Posterior cingulate gyrus (tissue), 11 donors: ENCODE data around the gene RPP21.
"Not testable (repeated sequence)": the region's sequence is repeated elsewhere in the genome, so short reads cannot be mapped to it uniquely, and the experiment has no call there.

Experiments used
- DNase-seq, 10 donors: peaks; one replicate each; pipeline versions ENCODE4 v3.0.0 to v3.0.0-alpha.2; 2020 to 2021; ENCODE audit warnings: mixed read lengths in 3 of 10
- intact Hi-C: fragments of 100-400 bp; cut with DNase I; formaldehyde crosslinking; loops from one replicate; pipeline ENCODE4 v1.15.1; 2023

RPP21 gene

DNA sequence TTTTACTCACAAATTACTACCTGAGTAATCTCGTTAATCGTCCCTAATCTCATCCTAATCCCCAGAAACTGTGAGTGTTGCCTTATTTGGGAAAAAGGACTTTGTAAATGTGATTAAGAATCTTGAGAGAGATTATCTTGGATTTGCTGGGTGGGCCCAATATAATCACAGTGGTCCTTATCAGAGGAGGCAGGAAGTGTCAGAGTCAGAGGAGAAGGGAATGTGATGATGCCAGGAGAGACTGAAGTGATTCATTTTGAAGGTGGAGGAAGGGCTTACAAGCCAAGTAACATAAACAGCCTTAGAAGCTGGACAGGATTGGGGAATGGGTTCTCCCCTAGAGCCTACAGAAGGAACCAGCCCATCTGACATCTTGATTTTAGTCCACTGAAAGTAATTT, 16.7 kb downstream of the RPP21 start:
- no peak for DNase-seq
- intact Hi-C loops = no loop called here

GRCh38 chr6:30363459-30363858, 18.5 kb downstream of the RPP21 start:
- no peak for DNase-seq
- intact Hi-C loops = no loop called here

DNA sequence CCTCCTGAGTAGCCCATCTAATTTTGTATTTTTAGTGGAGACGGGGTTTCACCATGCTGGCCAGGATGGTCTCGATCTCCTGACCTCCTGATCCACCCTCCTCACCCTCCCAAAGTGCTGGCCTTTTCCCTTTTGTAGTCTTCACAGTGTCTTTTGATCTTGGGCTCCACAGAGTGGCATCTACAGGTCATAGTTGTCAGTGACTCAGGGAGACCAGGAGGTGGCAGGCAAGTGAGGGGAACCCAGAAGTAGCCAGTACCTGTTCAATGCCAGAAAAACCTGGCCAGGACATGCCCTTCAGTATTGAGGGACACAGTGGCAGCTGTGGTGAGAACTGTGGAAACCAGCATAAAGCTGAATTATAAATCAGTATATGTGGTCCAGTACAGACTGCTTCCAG, 19.6 kb downstream of the RPP21 start:
- no peak for DNase-seq
- intact Hi-C loops = no loop called here

GRCh38 chr6:30369280-30369679, 24.3 kb downstream of the RPP21 start:
- intact Hi-C loops = not testable (repeated sequence)

GRCh38 chr6:30378290-30378937, 33.5 kb downstream of the RPP21 start:
- intact Hi-C loops = no loop called here
- DNase-seq = no peak

More at GRCh38 chr6:30369280-30369679, 24.3 kb downstream of the RPP21 start:
- DNase-seq = not testable (repeated sequence)

DNA sequence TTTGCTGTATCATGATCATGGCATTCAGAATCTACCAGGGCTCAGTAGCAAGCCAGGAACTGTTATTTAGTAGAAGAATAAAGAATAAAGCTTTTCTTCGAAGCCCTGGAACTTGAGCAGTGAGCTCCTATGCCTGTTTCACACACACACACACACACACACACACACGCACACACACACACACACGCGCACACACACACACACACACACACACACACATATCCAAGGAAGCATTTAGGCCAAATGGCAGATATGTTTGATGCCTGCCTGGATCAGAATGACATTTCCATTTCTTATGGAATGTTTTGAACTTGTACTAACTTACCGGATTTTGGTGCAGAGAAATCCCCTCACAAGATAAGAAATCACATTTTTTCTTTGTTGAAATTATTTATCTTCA, 35.5 kb downstream of the RPP21 start:
- intact Hi-C loops = no loop called here
- DNase-seq = no peak

- intact Hi-C loops = no loop called here
These were observed 41.2 kb downstream of the RPP21 start for GRCh38 chr6:30386166-30386565.

GRCh38 chr6:30391240-30391639, 46.3 kb downstream of the RPP21 start:
- intact Hi-C loops = no loop called here
- no peak for DNase-seq

More at GRCh38 chr6:30386166-30386565, 41.2 kb downstream of the RPP21 start:
- no peak for DNase-seq

- intact Hi-C loops = no loop called here
- DNase-seq = no peak
These were observed 49.2 kb downstream of the RPP21 start for GRCh38 chr6:30394139-30394538.
